Activated T-helper 1 cell treated with anti-CD3 and anti-CD28 coated beads, Interleukin-12 subunit alpha, Interleukin-12 subunit beta, Interleukin-2, Interleukin-4 antibody, amounts not matched to agents 30 ng/mL and 10 ng/mL and 1 ng/mL, durations not matched to agents 14 hours and 24 hours and 36 hours (primary cell): ENCODE results near the gene LSG1. TPM values are rescaled to one million over a fixed set of nuclear protein-coding genes. Genes with fewer than 3 reads are reported as not detected.

ENCODE experiments used
- DNase-seq: peaks from one replicate; pipeline ENCODE4 v3.0.0; 2021; ENCODE audit warnings: low spot score
- H3K27ac Mint-ChIP-seq: one replicate; pipeline ENCODE4 v1.8.0; 2021; ENCODE audit warnings: mild to moderate bottlenecking, mixed read lengths
- H3K27me3 Mint-ChIP-seq: one replicate; pipeline ENCODE4 v1.8.0; 2022; ENCODE audit warnings: mild to moderate bottlenecking, moderate library complexity, mixed read lengths; ENCODE audit not compliant: insufficient read depth
- H3K36me3 Mint-ChIP-seq: one replicate; pipeline ENCODE4 v1.8.0; 2021; ENCODE audit warnings: low read depth, mixed read lengths
- H3K4me1 Mint-ChIP-seq: one replicate; pipeline ENCODE4 v1.8.0; 2021; ENCODE audit warnings: low read depth, mixed read lengths
- H3K4me3 Mint-ChIP-seq: one replicate; pipeline ENCODE4 v1.8.0; 2021; ENCODE audit warnings: mild to moderate bottlenecking, moderate library complexity, mixed read lengths
- H3K9me3 Mint-ChIP-seq: one replicate; pipeline ENCODE4 v1.8.0; 2021; ENCODE audit warnings: mixed read lengths
- intact Hi-C: fragments of 100-400 bp; cut with micrococcal nuclease; formaldehyde crosslinking; loops from one replicate; pipeline ENCODE4 v1.15.1; 2024
- total RNA-seq: library from RNA; stranded (reverse); gene quantifications from 2 replicates; pipeline ENCODE4 v1.2.3, GENCODE V29; 2022

LSG1 gene
- total RNA-seq, 1 donor from 2014 or later, result 65.1 TPM

- intact Hi-C loops, result no loop called here
- no peak overlapping the region for H3K27ac Mint-ChIP-seq
These were observed 69.3 kb downstream of the LSG1 start for GRCh38 chr3:194602669-194603171.

GRCh38 chr3:194598771-194599557 lies 73.0 kb downstream of the LSG1 start:
- DNase-seq, result no peak
- H3K36me3 Mint-ChIP-seq, result no peaks in the 10 kb centered on the region
- no peak overlapping the region for H3K4me3 Mint-ChIP-seq
- H3K27me3 Mint-ChIP-seq, result no peaks in the 10 kb centered on the region
- H3K4me1 Mint-ChIP-seq, result peaks cover 5% of the 10 kb centered on the region
- H3K27ac Mint-ChIP-seq, result no peak overlapping the region
- intact Hi-C loops, result no loop called here
- H3K9me3 Mint-ChIP-seq, result no peaks in the 10 kb centered on the region

More at GRCh38 chr3:194602669-194603171, 69.3 kb downstream of the LSG1 start:
- no peaks in the 10 kb centered on the region for H3K9me3 Mint-ChIP-seq
- H3K27me3 Mint-ChIP-seq, result no peaks in the 10 kb centered on the region
- H3K4me1 Mint-ChIP-seq, result no peaks in the 10 kb centered on the region
- H3K36me3 Mint-ChIP-seq, result no peaks in the 10 kb centered on the region
- no peak overlapping the region for H3K4me3 Mint-ChIP-seq
- DNase-seq, result no peak

DNA sequence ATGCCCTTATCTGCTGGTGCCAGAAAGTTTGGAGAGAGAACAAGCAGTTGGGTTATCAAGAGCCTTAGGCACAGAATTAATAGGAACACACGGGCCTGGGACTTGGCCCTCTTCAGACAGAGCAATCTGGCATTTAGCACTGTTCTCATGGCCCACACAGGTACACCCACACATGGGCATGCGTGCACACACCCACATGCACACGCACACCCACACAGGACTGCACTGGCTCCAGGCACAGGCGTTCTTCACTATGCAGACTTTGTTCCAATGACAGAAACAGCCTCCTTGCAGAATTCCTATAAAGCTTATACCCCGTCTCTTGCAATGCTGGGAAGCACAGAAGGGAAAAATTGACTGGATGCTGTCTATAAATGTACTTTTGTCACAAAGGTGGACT lies 75.1 kb downstream of the LSG1 start:
- Mint-ChIP-seq H3K9me3 (no peaks in the 10 kb centered on the region), H3K4me3 (no peak overlapping the region), H3K36me3 (no peaks in the 10 kb centered on the region), H3K27ac (no peak overlapping the region), H3K4me1 (peaks cover 5% of the 10 kb centered on the region), H3K27me3 (no peaks in the 10 kb centered on the region)
- DNase-seq, result no peak
- intact Hi-C loops, result no loop called here

- no peak for DNase-seq
- intact Hi-C loops, result no loop called here
- Mint-ChIP-seq H3K27ac (no peak overlapping the region), H3K4me3 (no peak overlapping the region), H3K36me3 (no peaks in the 10 kb centered on the region), H3K27me3 (no peaks in the 10 kb centered on the region), H3K9me3 (no peaks in the 10 kb centered on the region), H3K4me1 (peaks cover 5% of the 10 kb centered on the region)
These were observed 78.9 kb downstream of the LSG1 start for GRCh38 chr3:194592798-194593752.

Other genes with a start within 250 kb of the LSG1 start
- gene ATP13A3, start 185.2 kb downstream of the LSG1 start, total RNA-seq, result 198 and 206 TPM in 2 replicates
- gene TMEM44, start 38.8 kb downstream of the LSG1 start, total RNA-seq, result 2.1 and 2.4 TPM in 2 replicates
- gene FAM43A, start 13.7 kb upstream of the LSG1 start, total RNA-seq, result 13.0 and 13.1 TPM in 2 replicates